Medulla oblongata (tissue), 1 donor: ENCODE measurements around the gene GPR146.
"Not testable (repeated sequence)": the region's sequence is repeated elsewhere in the genome, so short reads cannot be mapped to it uniquely, and the experiment has no call there.

ENCODE experiments used
- DNase-seq: peaks from one replicate; pipeline ENCODE4 v3.0.0-alpha.2; 2015; ENCODE audit errors: extremely low spot score

Gene GPR146, protein sequence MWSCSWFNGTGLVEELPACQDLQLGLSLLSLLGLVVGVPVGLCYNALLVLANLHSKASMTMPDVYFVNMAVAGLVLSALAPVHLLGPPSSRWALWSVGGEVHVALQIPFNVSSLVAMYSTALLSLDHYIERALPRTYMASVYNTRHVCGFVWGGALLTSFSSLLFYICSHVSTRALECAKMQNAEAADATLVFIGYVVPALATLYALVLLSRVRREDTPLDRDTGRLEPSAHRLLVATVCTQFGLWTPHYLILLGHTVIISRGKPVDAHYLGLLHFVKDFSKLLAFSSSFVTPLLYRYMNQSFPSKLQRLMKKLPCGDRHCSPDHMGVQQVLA

GRCh38 chr7:1044189-1045068 lies at the start of gene GPR146:
TSS of gene GPR146 (plus strand) at chr7:1044546. CDS start at chr7:1057516, 12,970 bp downstream.
- DNase-seq, result peak; percentile 95

DNA sequence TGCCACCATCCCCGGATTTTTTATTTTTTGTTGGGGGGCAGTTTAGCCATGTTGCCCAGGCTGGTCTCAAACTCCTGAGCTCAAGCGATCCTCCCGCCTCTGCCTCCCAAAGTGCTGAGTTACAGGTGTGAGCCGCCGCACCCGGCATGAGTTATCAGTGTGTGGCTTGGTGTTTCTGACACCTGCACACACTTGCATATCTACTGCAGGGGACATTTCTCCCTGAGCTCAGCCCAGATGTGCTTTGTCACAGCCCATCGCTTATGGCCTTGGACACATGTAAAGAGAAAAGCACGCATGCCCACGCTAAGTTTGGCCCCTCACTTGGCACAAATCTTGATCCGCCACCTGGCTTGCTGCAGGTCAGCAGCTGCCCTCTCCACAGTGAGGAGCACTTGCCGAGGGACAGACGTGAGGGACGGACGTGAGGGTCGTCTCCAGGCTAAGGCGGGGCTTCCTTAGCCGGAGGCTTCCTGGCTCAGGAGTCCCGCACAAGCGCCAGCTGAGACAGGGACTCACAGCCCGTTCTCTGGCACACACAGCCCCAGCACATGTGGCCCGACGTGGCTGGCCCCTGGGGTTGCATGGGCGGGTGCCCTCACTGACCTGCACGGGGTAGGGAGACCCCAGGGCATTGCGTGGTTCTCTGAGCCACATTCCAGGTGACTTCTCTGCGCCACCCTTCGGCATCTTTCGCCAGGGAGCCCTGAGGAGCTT lies 49.6 kb upstream of the GPR146 start:
- no peak for DNase-seq

DNA sequence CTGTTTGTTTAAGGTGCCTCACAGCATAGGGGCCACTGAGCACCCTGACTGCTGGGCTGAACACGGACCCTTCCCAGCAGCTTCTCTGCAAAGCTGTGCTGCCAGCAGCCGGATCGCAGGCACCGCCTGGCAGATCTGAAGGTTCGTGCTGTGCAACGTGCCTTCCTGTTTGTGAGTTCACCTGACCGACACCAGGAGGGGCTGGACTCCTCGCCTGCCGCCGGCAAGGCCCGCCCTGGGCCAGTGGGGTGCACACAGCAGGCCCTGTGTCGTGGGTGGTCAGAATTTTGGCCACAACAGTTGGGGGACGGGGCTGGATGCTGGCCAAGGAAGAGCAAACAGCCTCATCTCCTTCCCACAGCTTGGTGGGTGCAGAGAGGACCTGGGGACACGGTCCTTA lies 48.8 kb upstream of the GPR146 start:
- DNase-seq, result no peak

DNA sequence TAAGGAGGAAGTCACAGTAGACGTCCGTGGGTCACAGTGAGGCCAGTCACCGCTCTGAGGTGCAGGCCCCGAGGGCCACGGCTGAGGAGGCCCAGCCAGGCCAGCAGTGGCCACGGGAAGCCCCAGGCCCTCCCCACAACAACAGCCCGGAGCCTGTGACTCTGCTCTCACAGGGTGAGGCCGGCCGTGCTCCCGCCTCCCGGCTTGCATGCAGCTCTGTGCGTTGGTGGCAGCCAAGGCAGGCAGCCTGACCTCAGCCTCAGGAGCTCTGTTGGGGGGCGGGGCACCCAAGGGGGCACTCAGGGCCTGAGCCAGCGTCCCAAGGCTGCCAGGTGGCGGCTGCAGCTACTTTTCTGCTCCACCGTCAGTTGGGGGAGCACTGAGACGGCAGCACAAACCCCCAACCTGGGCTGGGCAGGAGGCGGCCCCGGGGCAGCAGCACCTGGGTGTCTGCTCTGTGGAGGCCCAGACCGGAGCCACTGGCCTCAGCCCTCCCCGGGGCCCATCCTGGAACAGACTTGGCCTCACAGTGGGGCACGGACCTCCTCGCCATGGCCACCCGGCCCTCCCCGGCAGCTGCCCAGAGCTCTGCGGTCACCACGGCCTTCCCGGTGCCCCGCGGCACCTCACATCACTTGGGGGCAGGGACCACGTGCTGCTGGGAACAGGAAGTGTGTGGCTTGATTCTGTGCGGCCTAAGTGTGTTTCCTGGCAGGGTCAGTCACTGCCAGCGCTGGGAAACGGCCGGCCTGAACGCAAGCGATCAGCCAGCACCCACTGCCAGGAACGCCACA lies 48.1 kb upstream of the GPR146 start:
- no peak for DNase-seq

DNA sequence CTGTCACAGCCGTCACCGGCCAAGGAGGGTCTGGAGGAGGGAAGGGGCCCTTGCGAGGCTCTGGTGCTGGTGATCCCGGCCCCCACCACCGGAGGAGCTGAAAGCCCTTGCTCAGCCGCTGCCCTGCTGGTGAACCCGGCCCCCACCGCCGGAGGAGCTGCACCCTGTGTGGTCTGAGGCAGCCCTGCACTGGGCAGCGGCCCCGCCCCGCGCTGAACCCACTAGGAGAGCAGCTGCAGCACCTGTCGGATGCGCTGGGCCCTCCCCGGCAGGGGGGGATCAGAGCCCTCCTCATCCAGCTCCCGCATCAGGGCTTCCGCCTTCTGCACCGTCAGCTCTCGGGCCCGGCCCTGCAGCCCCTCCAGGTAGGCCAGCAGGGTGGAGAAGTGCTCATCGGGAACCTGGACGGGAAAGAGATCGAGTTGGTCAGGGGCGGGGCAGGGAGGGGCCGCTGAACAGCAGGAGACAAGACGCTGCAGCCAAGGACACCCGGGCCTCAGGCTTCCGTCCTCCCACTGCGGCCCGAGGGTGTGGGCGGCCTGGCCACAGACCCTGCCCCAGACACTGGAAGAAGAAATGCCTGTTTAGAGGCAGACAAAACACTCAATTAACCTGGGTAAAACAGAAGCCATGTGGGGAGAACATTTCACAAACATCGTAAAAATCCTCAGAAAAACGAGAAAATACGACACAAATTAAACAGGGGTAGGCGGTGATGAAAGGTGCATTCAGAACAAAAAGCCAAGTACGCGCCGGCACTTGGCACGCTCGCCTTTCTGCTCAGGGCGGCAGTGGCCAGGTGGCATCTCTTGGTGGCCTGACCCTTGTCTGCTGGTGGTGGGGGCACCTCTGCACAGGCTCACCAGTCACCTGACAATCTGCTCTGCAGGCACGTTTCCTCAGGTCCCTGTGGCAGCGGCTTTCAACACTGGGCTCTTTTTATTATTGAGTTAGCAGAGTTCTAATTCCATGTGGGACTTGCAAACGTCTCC lies 46.6 kb upstream of the GPR146 start:
- DNase-seq, result no peak

- no peak for DNase-seq
These were observed 45.0 kb upstream of the GPR146 start for GRCh38 chr7:999149-999879.

DNA sequence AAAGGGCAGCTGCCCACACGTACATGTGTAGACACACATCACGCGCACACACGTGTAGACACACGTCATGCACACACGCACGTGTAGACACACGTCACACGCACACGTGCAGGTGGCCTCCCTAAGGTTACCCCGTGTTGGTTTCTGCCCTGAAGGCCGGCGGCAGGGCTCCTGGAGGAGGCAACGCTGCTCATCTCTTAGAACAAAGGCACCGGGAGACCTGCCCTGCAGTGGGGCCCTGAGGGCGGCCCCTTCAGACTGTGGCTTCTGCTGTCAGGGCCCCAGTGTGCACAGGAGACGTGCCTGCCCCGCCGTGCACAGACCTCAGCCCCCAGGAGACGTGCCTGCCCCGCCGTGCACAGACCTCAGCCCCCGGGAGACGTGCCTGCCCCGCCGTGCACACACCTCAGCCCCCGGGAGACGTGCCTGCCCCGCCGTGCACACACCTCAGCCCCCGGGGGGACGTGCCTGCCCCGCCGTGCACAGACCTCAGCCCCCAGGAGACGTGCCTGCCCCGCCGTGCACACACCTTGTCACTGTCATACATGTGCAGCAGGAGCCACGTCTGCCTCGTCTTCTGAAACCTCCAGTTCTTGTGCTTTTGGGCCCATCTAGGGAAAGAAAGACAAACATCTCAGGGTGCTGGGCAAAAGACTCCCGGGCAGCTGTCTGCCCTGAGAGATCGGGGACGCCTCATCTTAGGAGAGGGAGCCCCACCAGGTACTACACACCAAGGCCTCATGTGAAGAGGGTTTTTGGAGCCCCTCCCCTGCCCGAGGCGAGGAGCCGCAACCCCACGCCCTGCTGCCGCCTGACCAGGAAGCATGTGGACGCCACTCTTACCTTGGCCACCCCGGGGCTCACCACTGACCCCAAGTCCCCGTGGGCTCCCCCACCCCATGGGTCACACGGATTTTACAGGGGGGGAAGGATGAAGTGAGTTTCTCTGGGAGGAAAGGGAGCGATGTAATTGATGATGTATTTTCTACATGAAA lies 44.1 kb upstream of the GPR146 start:
- DNase-seq, result no peak

DNA sequence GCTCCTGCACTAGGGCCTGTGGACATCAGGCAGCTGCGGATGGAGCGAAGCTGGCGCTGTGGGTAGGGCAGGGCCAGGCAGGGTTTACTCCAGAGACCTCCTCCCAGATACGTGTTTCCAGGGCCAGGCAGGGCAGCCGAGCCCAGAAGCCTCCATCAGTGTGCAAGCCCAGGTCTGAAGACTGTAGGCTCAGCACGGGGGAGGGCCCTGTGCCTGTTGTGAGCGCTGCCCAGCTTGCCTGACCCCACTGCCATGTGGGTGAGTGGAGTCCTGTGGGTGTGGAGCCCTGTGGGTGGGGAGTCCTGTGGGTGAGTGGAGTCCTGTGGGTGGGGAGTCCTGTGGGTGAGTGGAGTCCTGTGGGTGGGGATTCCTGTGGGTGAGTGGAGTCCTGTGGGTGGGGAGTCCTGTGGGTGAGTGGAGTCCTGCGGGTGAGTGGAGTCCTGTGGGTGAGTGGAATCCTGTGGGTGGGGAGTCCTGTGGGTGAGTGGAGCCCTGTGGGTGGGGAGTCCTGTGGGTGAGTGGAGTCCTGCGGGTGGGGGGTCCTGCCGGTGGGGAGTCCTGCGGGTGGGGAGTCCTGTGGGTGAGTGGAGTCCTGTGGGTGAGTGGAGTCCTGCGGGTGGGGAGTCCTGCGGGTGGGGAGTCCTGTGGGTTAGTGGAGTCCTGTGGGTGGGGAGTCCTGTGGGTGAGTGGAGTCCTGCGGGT lies 43.1 kb upstream of the GPR146 start:
- DNase-seq, result not testable (repeated sequence)

DNA sequence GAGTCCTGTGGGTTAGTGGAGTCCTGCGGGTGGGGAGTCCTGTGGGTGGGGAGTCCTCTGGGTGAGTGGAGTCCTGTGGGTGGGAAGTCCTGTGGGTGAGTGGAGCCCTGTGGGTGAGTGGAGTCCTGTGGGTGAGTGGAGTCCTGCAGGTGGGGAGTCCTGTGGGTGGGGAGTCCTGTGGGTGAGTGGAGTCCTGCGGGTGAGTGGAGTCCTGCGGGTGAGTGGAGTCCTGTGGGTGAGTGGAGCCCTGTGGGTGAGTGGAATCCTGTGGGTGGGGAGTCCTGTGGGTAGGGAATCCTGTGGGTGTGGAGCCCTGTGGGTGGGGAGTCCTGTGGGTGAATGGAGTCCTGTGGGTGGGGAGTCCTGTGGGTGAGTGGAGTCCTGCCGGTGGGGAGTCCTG lies 42.3 kb upstream of the GPR146 start:
- DNase-seq, result not testable (repeated sequence)

DNA sequence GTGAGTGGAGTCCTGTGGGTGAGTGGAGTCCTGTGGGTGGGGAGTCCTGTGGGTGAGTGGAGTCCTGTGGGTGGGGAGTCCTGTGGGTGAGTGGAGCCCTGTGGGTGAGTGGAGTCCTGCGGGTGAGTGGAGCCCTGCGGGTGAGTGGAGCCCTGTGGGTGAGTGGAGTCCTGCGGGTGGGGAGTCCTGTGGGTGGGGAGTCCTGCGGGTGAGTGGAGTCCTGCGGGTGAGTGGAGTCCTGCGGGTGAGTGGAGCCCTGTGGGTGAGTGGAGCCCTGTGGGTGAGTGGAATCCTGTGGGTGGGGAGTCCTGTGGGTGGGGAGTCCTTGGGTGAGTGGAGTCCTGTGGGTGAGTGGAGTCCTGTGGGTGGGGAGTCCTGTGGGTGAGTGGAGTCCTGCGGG lies 41.9 kb upstream of the GPR146 start:
- DNase-seq, result not testable (repeated sequence)

- DNase-seq, result no peak
These were observed 40.1 kb upstream of the GPR146 start for GRCh38 chr7:1004018-1004852.

GRCh38 chr7:1005303-1005702 lies 39.0 kb upstream of the GPR146 start:
- no peak for DNase-seq

DNA sequence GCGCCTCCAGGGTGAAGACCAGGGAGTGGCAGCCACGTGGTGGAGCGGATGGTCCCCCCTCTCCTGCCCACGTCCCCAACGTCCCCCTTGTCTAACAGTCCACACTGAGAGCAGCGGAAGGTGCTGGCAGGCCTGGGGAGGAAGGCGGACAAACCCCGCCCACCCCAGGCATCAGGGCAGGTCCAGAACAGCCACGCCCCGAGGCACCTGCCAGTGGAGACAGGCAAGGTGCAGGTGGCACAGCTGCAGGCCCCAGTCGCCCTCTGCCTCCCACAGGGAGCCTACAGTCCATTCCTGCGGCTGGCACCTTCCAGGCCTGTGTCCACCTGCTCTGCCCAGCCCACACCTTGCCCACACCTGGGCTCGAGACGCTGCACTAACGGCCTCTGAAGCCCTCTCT lies 36.4 kb upstream of the GPR146 start:
- no peak for DNase-seq

DNA sequence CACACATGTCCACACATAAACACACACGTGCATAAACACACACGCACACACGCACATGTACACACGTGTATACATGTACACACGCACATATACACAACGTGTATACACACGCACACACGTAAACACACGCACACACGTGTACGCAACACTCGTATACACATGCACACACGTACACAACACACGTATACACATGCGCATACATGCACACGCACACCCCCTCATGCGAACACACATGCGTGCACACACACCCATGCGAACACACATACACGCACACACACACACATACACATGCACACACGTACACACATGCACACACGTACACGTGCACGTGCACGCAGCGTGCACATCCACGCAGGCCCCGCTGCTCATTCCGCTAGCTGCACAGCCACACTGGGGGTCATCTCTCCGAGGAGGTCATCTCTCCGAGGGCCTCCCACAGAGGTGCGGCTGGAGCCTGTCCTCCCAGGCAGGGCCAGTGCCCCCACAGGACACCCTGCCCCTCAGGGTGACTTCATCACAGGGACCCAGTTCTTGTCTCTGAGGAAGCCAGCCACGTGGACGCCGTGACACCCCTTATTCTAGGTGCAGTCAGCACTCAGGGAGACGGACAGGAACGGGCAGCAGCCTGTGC lies 35.5 kb upstream of the GPR146 start:
- DNase-seq, result no peak

- DNase-seq, result no peak
These were observed 34.6 kb upstream of the GPR146 start for GRCh38 chr7:1009747-1010146.

GRCh38 chr7:1010226-1010625 lies 34.1 kb upstream of the GPR146 start:
- DNase-seq, result no peak
